GM21723 (cell line): ENCODE data around the gene TRIM50.
"Not testable (repeated sequence)": the region's sequence is repeated elsewhere in the genome, so short reads cannot be mapped to it uniquely, and the experiment has no call there.

Experiments
- ATAC-seq: cut with Tn5 transposase; IDR thresholded peaks from one replicate; pipeline ENCODE4 v1.9.1; 2021; ENCODE audit warnings: mild to moderate bottlenecking, moderate library complexity; ENCODE audit not compliant: unreplicated experiment

The TRIM50 gene

GRCh38 chr7:73327922-73328321 is at the start of gene TRIM50, which contains the start of gene FKBP6:
TSS of gene TRIM50 (minus strand) at chr7:73328082. CDS start at chr7:73324787, 3,295 bp downstream.
TSS of gene FKBP6 (plus strand) at chr7:73328161. CDS start at chr7:73328429, 268 bp downstream.
- ATAC-seq: not testable (repeated sequence)

- ATAC-seq: no peak
These were observed 49.0 kb upstream of the TRIM50 start for GRCh38 chr7:73376671-73377412.

DNA sequence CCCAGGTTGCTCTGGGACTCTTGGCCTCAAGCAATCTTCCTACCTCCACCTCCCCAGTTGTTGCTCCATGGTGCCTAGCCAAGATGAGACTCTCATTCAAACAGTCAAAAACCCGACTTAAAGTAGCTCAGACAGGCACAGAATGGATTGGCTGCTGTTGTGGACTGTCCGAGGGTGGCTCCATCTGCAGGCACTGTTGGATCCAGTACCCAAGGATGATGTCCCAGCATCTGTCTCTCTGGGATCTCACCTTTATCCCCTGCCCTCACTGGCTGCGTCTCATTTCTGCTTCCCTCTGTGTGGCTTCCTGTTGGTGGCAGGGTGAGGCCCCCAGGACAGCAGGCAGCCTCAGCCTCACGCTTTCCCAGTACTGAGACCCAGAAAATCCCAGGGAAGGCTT is 48.4 kb upstream of the TRIM50 start:
- ATAC-seq: not testable (repeated sequence)

DNA sequence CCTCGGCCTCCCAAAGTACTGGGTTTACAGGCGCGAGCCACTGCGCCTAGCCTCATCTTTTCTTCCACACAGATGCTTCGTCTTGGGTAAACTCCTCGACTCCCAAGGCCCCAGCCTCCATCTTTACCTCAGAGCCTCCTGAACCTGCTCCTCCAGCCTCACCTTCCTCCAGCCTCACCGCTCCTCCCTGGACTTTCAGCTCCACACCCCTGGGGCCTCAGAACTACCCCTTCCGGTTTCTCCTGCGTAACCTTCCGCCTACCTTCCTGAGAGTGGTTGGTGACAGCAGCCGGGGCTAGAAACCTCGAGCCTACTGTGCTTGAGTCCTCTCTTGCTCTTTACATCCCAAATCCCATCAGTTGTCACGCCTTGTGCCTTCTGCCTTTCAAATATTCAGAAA is 45.9 kb upstream of the TRIM50 start:
- ATAC-seq: no peak

- ATAC-seq: no peak
These were observed 41.7 kb upstream of the TRIM50 start for GRCh38 chr7:73369622-73370021.

DNA sequence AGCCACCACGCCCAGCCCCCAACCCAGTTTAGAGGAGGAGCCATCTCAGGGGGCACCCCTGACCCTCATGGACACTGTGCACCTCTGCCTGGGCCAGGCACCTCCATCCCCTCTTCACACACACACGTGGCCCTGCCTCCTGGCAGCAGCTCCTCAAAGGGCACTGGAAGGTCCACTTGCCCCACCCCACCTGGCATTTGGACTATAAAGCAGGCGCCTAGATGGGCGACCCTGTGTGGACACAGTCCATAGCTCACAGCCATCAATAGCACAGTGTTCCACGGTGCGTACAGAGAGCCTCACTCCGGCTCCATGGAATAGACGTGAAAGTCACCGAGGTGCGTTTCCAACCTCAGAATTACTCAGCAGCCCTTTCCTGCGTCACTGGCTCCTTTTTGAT is 41.1 kb upstream of the TRIM50 start:
- ATAC-seq: no peak

- no peak for ATAC-seq
These were observed 39.1 kb upstream of the TRIM50 start for GRCh38 chr7:73366990-73367389.

- ATAC-seq: no peak
These were observed 38.2 kb upstream of the TRIM50 start for GRCh38 chr7:73366127-73366526.

DNA sequence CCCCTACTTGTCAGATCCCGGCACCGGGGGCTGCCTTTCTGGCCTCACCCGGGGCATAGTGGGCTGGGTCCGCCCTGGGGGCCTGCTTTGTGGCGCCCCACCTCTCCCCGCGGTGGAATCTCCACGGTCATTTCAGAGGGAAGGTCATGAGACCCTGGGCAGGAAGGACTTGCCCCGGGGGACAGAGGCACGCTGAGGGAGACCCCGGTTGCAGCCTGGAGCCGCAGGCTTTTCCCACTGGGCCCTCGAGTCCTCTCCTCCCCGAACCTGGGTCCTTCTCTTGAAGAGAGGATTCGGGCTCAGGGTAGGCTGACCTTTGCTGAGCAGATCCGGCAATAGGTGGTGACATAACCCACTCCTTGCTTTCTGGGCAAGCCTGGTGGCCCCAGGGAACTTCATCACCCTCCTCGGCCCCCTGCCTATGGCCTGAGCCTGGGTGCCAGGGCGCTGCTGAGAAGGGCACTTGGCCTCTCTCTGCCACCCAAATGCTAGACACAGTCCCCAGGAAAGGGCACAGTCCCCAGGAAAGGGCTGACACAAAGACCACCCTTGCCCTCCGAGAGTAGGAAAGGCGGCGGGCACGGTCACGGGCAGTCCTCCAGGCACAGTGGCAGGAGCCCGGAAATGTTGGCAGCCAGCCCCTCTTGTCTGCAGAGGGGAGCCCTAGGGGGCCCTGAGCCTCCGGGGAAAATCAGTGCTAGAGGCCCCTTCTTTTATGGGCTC is 36.3 kb upstream of the TRIM50 start:
- ATAC-seq: no peak

DNA sequence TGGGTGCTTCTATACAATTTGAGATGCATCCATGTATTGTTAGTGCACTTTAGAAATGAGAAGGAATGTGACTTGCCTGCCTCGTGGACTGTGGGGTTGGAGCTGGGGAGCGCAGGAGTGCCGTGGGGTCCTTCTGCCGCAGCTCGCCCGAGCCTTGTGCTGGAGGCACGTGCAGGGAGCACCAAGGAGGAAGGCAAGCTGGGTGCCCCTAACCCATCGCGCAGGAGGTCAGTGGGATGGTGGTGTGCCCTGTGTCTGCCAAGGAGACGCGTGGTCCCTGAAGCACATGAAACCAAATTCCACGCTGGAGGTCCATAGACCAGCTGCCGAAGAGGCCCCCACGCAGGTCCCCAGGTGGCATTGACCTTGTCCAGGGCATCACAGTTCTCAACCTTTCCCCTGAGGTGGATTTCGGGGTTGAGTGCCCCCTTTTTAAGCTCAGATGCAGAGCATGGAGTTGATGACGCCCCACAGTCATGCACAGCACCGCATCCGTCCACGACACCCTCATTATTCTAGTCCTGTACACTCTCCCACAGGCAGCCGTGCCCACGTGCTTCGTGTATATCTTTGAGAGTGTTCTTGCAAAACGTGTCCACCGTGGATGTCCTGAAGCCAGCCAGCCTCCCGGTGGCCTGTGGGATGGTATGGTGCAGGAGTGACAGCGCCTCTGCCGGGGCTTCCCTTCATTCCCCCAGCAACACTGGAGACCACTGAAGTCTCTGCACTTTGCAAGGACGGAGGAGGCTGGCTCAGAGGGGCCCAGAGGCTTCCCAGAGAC is 35.5 kb upstream of the TRIM50 start:
- ATAC-seq: no peak

- not testable (repeated sequence) for ATAC-seq
These were observed 32.7 kb upstream of the TRIM50 start for GRCh38 chr7:73360590-73360989.

DNA sequence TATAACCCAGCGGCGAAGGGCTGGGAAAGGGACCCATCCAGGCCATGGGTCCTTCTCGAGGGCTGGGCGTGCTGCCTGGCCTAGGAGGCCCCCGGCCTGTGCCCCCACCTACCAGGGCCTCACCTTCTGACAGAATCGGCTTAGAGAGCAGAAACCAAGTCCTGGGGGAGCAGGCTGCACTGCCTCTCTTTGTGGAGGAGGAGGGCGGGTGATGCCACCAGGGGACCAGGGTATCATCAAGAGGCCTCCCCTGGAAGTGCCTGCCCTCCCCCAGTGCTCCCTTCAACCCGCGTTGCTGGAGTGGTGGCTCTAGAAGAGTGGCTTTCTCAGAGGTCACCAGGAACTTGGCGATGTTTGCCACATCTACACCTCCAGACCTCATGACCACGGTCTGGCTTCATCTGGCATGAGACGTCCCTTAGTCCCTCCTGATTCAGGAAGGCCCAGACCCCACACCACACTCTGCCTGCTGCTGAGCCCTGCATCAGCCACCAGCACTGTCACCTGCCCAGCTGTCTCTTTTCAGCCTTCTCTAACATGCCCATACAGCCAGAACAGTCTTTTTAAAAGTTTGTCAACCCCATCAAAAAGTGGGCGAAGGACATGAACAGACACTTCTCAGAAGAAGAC is 32.0 kb upstream of the TRIM50 start:
- no peak for ATAC-seq

DNA sequence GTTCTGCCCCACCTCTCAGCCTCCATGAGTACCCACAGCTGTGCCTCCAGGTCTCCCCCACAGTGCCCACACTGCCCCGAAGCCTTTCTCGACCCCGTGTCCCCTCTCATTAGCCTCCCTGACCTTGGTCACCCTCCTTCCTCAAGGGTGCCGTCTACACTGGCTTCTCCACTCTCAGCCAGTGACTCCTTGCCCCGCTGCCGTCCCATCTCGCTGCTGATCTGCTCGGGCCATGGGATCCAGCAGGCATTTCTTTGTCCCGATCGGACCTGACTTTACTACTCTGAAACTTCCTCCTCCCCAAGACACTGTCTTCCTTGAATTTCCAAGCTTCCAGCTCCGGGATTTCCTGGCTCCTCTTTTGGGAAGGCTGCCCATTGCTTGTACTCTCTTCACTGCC is 31.4 kb upstream of the TRIM50 start:
- ATAC-seq: no peak

GRCh38 chr7:73358590-73359275 is 30.9 kb upstream of the TRIM50 start:
- no peak for ATAC-seq

DNA sequence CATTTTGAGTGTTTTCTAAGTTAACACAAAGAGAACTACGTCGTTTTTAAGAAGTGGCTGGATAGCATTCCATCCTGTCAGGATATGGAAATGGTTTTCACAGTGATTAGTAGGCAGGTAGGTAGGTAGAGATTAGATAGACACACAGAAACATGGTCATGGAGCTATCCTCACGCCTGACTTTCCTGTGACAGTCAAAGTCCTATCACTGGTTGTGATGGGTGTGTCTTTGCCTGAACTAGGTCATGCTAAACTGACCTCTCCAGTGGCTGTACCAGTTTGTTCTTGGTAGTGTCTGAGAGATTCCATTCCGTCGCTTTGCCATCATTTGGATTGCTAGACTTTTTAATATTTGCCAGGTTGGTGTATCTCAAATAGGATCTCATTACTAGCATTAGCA is 28.3 kb upstream of the TRIM50 start:
- ATAC-seq: no peak

- no peak for ATAC-seq
These were observed 26.9 kb upstream of the TRIM50 start for GRCh38 chr7:73354821-73355220.

GRCh38 chr7:73354196-73354595 is 26.3 kb upstream of the TRIM50 start:
- no peak for ATAC-seq

- ATAC-seq: no peak
These were observed 25.4 kb upstream of the TRIM50 start for GRCh38 chr7:73353243-73353642.

DNA sequence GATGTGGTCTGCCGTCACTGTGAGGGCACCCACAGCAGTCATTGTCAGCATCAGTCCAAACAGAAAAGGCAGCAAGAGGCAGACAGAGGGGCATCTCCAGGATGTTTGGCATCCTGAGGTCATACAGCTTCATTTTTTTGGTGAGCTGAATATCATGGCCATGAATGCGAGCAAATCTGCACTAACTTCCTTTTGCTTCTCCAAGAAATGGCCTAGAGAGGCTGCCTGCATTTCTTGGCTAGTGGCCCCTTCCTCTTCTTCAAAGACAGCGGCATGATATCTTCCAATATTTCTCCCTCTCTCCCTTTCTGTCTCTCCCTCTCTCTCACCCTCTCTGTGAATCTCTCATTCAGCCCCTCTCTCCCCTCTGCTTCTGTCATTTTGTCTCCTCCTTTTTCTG is 24.9 kb upstream of the TRIM50 start:
- ATAC-seq: no peak

- no peak for ATAC-seq
These were observed 23.7 kb upstream of the TRIM50 start for GRCh38 chr7:73351447-73352167.
